HEK293 (cell line): ENCODE results near the gene LENEP.

Experiments used
- CTCF ChIA-PET: fragments of 350-600 bp; formaldehyde crosslinking; extraction: SDS; loops from one replicate; lab custom pipeline; 2021; ENCODE audit warnings: antibody characterized with exemption; lab: Yijun Ruan, JAX
- POLR2A ChIA-PET: fragments of 300-600 bp; formaldehyde crosslinking; extraction: SDS; loops from one replicate; lab custom pipeline; 2020; ENCODE audit warnings: antibody characterized with exemption, inconsistent platforms; lab: Yijun Ruan, JAX
- H3K27ac ChIP-seq: fragments of 200-500 bp; sonication (Bioruptor generic); 2 replicates; pipeline ENCODE4 v1.5.1; 2014; ENCODE audit warnings: low read depth, low read length, control low read depth, inconsistent platforms; ENCODE audit errors: extremely low read depth
- H3K36me3 ChIP-seq, 2 experiments: fragments of 200-500 bp in 1 of 2; sonication (Bioruptor generic) in 1 of 2; 1 replicate in 1 of 2; 2 replicates in 1 of 2; pipeline ENCODE4 v1.5.1; 2014 to 2017; ENCODE audit warnings: inconsistent platforms in 2 of 2, low read length in 2 of 2; ENCODE audit not compliant: control insufficient read depth in 2 of 2, insufficient read depth in 1 of 2
- H3K4me1 ChIP-seq: fragments of 200-500 bp; sonication (Bioruptor generic); 2 replicates; pipeline ENCODE4 v1.5.1; 2014; ENCODE audit warnings: mild to moderate bottlenecking, low read length, inconsistent platforms; ENCODE audit not compliant: control insufficient read depth, insufficient read depth
- H3K4me3 ChIP-seq: 2 replicates; pipeline ENCODE4 v1.5.1; 2011; ENCODE audit warnings: low read depth, mild to moderate bottlenecking, control low read depth, low read length, moderate library complexity
- H3K9me3 ChIP-seq: fragments of 200-500 bp; sonication (Bioruptor generic); 2 replicates; pipeline ENCODE4 v1.5.1; 2014; ENCODE audit warnings: low read depth, low read length, inconsistent platforms; ENCODE audit not compliant: control insufficient read depth, insufficient read depth
- KLF9 ChIP-seq: fragments of 450-650 bp; formaldehyde crosslinking; IDR thresholded peaks from 2 replicates; pipeline ENCODE4 v1.5.1; 2016; ENCODE audit warnings: missing biosample characterization, missing genetic modification characterization, low read depth
- SP3 ChIP-seq: fragments of 450-650 bp; formaldehyde crosslinking; IDR thresholded peaks from 2 replicates; pipeline ENCODE4 v1.5.1; 2016; ENCODE audit warnings: missing biosample characterization, missing genetic modification characterization
- YY2 ChIP-seq: fragments of 450-650 bp; formaldehyde crosslinking; IDR thresholded peaks from 2 replicates; pipeline ENCODE4 v1.5.1; 2016; ENCODE audit warnings: missing biosample characterization, missing genetic modification characterization
- ZBTB17 ChIP-seq: fragments of 450-650 bp; formaldehyde crosslinking; IDR thresholded peaks from 2 replicates; pipeline ENCODE4 v1.5.1; 2016; ENCODE audit warnings: missing biosample characterization, missing genetic modification characterization
- ZNF157 ChIP-seq: fragments of 450-650 bp; formaldehyde crosslinking; IDR thresholded peaks from 2 replicates; pipeline ENCODE4 v1.5.1; 2016; ENCODE audit warnings: missing biosample characterization, missing genetic modification characterization
- ZNF23 ChIP-seq: fragments of 450-650 bp; formaldehyde crosslinking; IDR thresholded peaks from 2 replicates; pipeline ENCODE4 v1.5.1; 2016; ENCODE audit warnings: missing biosample characterization, missing genetic modification characterization, borderline replicate concordance
- ZNF501 ChIP-seq: fragments of 450-650 bp; formaldehyde crosslinking; IDR thresholded peaks from 2 replicates; pipeline ENCODE4 v1.5.1; 2016; ENCODE audit warnings: missing biosample characterization, missing genetic modification characterization
- ZNF555 ChIP-seq: fragments of 450-650 bp; formaldehyde crosslinking; conservative IDR thresholded peaks from 2 replicates; pipeline ENCODE4 v1.5.1; 2017; ENCODE audit warnings: missing biosample characterization, mild to moderate bottlenecking, missing genetic modification characterization, inconsistent platforms
- ZNF558 ChIP-seq: fragments of 450-650 bp; formaldehyde crosslinking; IDR thresholded peaks from 2 replicates; pipeline ENCODE4 v1.5.1; 2016; ENCODE audit warnings: missing biosample characterization, missing genetic modification characterization
- ZNF600 ChIP-seq: fragments of 450-650 bp; formaldehyde crosslinking; IDR thresholded peaks from 2 replicates; pipeline ENCODE4 v1.5.1; 2016; ENCODE audit warnings: missing biosample characterization, missing genetic modification characterization
- ZNF626 ChIP-seq: fragments of 450-650 bp; sonication (Bioruptor Pico); formaldehyde crosslinking; IDR thresholded peaks from 2 replicates; pipeline ENCODE4 v1.5.1; 2018; ENCODE audit warnings: missing biosample characterization, missing genetic modification characterization, inconsistent platforms
- ZNF654 ChIP-seq: fragments of 450-650 bp; formaldehyde crosslinking; IDR thresholded peaks from 2 replicates; pipeline ENCODE4 v1.5.1; 2016; ENCODE audit warnings: low read depth, missing biosample characterization, missing genetic modification characterization
- ZSCAN30 ChIP-seq: fragments of 450-650 bp; IDR thresholded peaks from 2 replicates; pipeline ENCODE4 v1.5.1; 2018; ENCODE audit warnings: missing biosample characterization, mild to moderate bottlenecking, missing genetic modification characterization, moderate library complexity
- TF ChIP-seq, protein P1 (sequence below): fragments of 450-650 bp; formaldehyde crosslinking; IDR thresholded peaks from 2 replicates; pipeline ENCODE4 v1.5.1; 2016; ENCODE audit warnings: missing biosample characterization, missing genetic modification characterization
- TF ChIP-seq, protein P2 (sequence below): fragments of 450-650 bp; formaldehyde crosslinking; IDR thresholded peaks from 2 replicates; pipeline ENCODE4 v1.5.1; 2017; ENCODE audit warnings: missing biosample characterization, missing genetic modification characterization
- TF ChIP-seq, protein P3 (sequence below): fragments of 450-650 bp; formaldehyde crosslinking; IDR thresholded peaks from 2 replicates; pipeline ENCODE4 v1.5.1; 2016; ENCODE audit warnings: missing biosample characterization, missing genetic modification characterization, borderline replicate concordance
- TF ChIP-seq, protein P4 (sequence below): fragments of 450-650 bp; formaldehyde crosslinking; IDR thresholded peaks from 2 replicates; pipeline ENCODE4 v1.5.1; 2016; ENCODE audit warnings: missing biosample characterization, missing genetic modification characterization
- TF ChIP-seq, protein P5 (sequence below): fragments of 450-650 bp; formaldehyde crosslinking; IDR thresholded peaks from 2 replicates; pipeline ENCODE4 v1.5.1; 2016; ENCODE audit warnings: missing biosample characterization, missing genetic modification characterization
- TF ChIP-seq, protein P6 (sequence below): fragments of 450-650 bp; formaldehyde crosslinking; IDR thresholded peaks from 2 replicates; pipeline ENCODE4 v1.5.1; 2016; ENCODE audit warnings: missing biosample characterization, missing genetic modification characterization, borderline replicate concordance
- TF ChIP-seq, protein P7 (sequence below): fragments of 450-650 bp; formaldehyde crosslinking; IDR thresholded peaks from 2 replicates; pipeline ENCODE4 v1.5.0; 2017; ENCODE audit warnings: missing biosample characterization, missing genetic modification characterization, borderline replicate concordance

Gene LENEP

GRCh38 chr1:154982897-154983648 is 10.3 kb upstream of the LENEP start, which contains the start of gene FLAD1:
Gene FLAD1 (plus strand): TSS chr1:154983344. CDS start chr1:154983695, 351 bp downstream.
- H3K9me3 ChIP-seq: no peaks in the 10 kb centered on the region
- TF ChIP-seq ZNF654 (tag by site-specific recombination) (no peak), ZNF555 (no peak), YY2 (tag by site-specific recombination) (no peak), ZNF626 (tag by site-specific recombination) (no peak), ZNF558 (tag by site-specific recombination) (no peak), ZNF501 (tag by site-specific recombination) (peak; percentile 43; the same call in 1 of the 2 replicates), SP3 (tag by site-specific recombination) (peak; percentile 97), ZNF23 (no peak), ZNF157 (no peak), ZNF600 (tag by site-specific recombination) (peak; percentile 95), KLF9 (tag by site-specific recombination) (peak; percentile 56; the same call in 1 of the 2 replicates), ZSCAN30 (peak; percentile 46; the same call in 1 of the 2 replicates), ZBTB17 (tag by site-specific recombination) (peak; percentile 60)
- TF ChIP-seq, protein P1, sequence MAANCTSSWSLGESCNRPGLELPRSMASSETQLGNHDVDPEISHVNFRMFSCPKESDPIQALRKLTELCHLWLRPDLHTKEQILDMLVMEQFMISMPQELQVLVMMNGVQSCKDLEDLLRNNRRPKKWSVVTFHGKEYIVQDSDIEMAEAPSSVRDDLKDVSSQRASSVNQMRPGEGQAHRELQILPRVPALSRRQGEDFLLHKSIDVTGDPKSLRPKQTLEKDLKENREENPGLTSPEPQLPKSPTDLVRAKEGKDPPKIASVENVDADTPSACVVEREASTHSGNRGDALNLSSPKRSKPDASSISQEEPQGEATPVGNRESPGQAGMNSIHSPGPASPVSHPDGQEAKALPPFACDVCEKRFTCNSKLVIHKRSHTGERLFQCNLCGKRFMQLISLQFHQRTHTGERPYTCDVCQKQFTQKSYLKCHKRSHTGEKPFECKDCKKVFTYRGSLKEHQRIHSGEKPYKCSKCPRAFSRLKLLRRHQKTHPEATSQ (tag by site-specific recombination): no peak
- TF ChIP-seq, protein P2, sequence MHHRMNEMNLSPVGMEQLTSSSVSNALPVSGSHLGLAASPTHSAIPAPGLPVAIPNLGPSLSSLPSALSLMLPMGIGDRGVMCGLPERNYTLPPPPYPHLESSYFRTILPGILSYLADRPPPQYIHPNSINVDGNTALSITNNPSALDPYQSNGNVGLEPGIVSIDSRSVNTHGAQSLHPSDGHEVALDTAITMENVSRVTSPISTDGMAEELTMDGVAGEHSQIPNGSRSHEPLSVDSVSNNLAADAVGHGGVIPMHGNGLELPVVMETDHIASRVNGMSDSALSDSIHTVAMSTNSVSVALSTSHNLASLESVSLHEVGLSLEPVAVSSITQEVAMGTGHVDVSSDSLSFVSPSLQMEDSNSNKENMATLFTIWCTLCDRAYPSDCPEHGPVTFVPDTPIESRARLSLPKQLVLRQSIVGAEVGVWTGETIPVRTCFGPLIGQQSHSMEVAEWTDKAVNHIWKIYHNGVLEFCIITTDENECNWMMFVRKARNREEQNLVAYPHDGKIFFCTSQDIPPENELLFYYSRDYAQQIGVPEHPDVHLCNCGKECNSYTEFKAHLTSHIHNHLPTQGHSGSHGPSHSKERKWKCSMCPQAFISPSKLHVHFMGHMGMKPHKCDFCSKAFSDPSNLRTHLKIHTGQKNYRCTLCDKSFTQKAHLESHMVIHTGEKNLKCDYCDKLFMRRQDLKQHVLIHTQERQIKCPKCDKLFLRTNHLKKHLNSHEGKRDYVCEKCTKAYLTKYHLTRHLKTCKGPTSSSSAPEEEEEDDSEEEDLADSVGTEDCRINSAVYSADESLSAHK (tag by site-specific recombination): 0 out of 2 replicates have a peak, but pooled peaks have one; percentile 33
- TF ChIP-seq, protein P3, sequence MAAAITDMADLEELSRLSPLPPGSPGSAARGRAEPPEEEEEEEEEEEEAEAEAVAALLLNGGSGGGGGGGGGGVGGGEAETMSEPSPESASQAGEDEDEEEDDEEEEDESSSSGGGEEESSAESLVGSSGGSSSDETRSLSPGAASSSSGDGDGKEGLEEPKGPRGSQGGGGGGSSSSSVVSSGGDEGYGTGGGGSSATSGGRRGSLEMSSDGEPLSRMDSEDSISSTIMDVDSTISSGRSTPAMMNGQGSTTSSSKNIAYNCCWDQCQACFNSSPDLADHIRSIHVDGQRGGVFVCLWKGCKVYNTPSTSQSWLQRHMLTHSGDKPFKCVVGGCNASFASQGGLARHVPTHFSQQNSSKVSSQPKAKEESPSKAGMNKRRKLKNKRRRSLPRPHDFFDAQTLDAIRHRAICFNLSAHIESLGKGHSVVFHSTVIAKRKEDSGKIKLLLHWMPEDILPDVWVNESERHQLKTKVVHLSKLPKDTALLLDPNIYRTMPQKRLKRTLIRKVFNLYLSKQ: no peak
- TF ChIP-seq, protein P4, sequence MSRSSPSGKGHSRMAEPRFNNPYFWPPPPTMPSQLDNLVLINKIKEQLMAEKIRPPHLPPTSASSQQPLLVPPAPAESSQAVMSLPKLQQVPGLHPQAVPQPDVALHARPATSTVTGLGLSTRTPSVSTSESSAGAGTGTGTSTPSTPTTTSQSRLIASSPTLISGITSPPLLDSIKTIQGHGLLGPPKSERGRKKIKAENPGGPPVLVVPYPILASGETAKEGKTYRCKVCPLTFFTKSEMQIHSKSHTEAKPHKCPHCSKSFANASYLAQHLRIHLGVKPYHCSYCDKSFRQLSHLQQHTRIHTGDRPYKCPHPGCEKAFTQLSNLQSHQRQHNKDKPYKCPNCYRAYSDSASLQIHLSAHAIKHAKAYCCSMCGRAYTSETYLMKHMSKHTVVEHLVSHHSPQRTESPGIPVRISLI (tag by site-specific recombination): no peak
- TF ChIP-seq, protein P5, sequence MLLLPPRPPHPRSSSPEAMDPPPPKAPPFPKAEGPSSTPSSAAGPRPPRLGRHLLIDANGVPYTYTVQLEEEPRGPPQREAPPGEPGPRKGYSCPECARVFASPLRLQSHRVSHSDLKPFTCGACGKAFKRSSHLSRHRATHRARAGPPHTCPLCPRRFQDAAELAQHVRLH: peak; percentile 94
- TF ChIP-seq, protein P6, sequence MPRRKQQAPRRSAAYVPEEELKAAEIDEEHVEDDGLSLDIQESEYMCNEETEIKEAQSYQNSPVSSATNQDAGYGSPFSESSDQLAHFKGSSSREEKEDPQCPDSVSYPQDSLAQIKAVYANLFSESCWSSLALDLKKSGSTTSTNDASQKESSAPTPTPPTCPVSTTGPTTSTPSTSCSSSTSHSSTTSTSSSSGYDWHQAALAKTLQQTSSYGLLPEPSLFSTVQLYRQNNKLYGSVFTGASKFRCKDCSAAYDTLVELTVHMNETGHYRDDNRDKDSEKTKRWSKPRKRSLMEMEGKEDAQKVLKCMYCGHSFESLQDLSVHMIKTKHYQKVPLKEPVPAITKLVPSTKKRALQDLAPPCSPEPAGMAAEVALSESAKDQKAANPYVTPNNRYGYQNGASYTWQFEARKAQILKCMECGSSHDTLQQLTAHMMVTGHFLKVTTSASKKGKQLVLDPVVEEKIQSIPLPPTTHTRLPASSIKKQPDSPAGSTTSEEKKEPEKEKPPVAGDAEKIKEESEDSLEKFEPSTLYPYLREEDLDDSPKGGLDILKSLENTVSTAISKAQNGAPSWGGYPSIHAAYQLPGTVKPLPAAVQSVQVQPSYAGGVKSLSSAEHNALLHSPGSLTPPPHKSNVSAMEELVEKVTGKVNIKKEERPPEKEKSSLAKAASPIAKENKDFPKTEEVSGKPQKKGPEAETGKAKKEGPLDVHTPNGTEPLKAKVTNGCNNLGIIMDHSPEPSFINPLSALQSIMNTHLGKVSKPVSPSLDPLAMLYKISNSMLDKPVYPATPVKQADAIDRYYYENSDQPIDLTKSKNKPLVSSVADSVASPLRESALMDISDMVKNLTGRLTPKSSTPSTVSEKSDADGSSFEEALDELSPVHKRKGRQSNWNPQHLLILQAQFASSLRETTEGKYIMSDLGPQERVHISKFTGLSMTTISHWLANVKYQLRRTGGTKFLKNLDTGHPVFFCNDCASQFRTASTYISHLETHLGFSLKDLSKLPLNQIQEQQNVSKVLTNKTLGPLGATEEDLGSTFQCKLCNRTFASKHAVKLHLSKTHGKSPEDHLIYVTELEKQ (tag by site-specific recombination): no peak
- TF ChIP-seq, protein P7, sequence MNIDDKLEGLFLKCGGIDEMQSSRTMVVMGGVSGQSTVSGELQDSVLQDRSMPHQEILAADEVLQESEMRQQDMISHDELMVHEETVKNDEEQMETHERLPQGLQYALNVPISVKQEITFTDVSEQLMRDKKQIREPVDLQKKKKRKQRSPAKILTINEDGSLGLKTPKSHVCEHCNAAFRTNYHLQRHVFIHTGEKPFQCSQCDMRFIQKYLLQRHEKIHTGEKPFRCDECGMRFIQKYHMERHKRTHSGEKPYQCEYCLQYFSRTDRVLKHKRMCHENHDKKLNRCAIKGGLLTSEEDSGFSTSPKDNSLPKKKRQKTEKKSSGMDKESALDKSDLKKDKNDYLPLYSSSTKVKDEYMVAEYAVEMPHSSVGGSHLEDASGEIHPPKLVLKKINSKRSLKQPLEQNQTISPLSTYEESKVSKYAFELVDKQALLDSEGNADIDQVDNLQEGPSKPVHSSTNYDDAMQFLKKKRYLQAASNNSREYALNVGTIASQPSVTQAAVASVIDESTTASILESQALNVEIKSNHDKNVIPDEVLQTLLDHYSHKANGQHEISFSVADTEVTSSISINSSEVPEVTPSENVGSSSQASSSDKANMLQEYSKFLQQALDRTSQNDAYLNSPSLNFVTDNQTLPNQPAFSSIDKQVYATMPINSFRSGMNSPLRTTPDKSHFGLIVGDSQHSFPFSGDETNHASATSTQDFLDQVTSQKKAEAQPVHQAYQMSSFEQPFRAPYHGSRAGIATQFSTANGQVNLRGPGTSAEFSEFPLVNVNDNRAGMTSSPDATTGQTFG: no peak

More at GRCh38 chr1:154982897-154983648, 10.3 kb upstream of the LENEP start, which contains the start of gene FLAD1:
- ChIA-PET CTCF (interaction anchor here (0.6 to 3.6 kb wide), 13 partner anchors 9 to 1338 kb away, joined by 3 to 55 read pairs (median 4); partner anchors contain the start of genes CKS1B, KRTCAP2, LENEP and PBXIP1), POLR2A (interaction anchor here (0.5 to 3.3 kb wide), 20 partner anchors 10 to 325 kb away, joined by 3 to 66 read pairs (median 5); partner anchors contain the start of genes ADAM15, CKS1B, LENEP and PBXIP1)
- Histone ChIP-seq H3K4me1 (no peaks in the 10 kb centered on the region), H3K27ac (peak within 1 kb of the TSS; percentile 73), H3K4me3 (peak within 1 kb of the TSS; percentile 70), H3K36me3 (peaks cover 7 to 37% of the 10 kb centered on the region in 2 experiments; a peak in 2 of 3 replicates)
